HepG2 (cell line): ENCODE data around the gene ROMO1. TPM values are rescaled to one million over a fixed set of nuclear protein-coding genes. Genes with fewer than 3 reads are reported as not detected.

Experiments used
- ASH2L ChIP-seq: fragments of 300-600, 200-600 bp; sonication (generic); IDR thresholded peaks from 2 replicates; pipeline ENCODE4 v1.7.0; 2017; ENCODE audit warnings: low read depth, mild to moderate bottlenecking, moderate library complexity, mixed read lengths, low read length; ENCODE audit not compliant: insufficient read length
- HNRNPLL ChIP-seq: fragments of 200-400 bp; formaldehyde crosslinking; IDR thresholded peaks from 2 replicates; pipeline ENCODE4 v1.6.1; 2017; ENCODE audit warnings: mild to moderate bottlenecking, low read depth, low read length; ENCODE audit not compliant: poor library complexity, severe bottlenecking
- JUND ChIP-seq: sonication (generic); formaldehyde crosslinking; IDR thresholded peaks from 2 replicates; pipeline ENCODE4 v1.8.0; 2022; ENCODE audit warnings: mild to moderate bottlenecking, missing genetic modification reagents
- MAZ ChIP-seq, 2 experiments: sonication (generic) in 1 of 2; formaldehyde crosslinking in 1 of 2; IDR thresholded peaks; 2 replicates each; pipeline versions ENCODE4 v1.5.0 to v1.6.1; 2012 to 2020; ENCODE audit warnings: low read depth in 2 of 2, mild to moderate bottlenecking in 2 of 2, borderline replicate concordance in 1 of 2, improper control_type of control experiment in 1 of 2, low read length in 1 of 2, missing genetic modification reagents in 1 of 2, moderate library complexity in 1 of 2
- NFKB2 ChIP-seq: sonication (generic); formaldehyde crosslinking; IDR thresholded peaks from 2 replicates; pipeline ENCODE4 v1.4.0; 2020; ENCODE audit warnings: missing genetic modification reagents, borderline replicate concordance
- PAF1 ChIP-seq: IDR thresholded peaks from 2 replicates; pipeline ENCODE4 v1.6.1; 2016; ENCODE audit warnings: missing genetic modification reagents, missing compliant biosample characterization
- PPARG ChIP-seq: conservative IDR thresholded peaks from 2 replicates; pipeline ENCODE4 v1.6.1; 2016; ENCODE audit warnings: missing biosample characterization, missing genetic modification reagents
- PTBP1 ChIP-seq: fragments of 200-400 bp; formaldehyde crosslinking; IDR thresholded peaks from 2 replicates; pipeline ENCODE4 v1.6.1; 2018; ENCODE audit warnings: low read length, low read depth; ENCODE audit not compliant: poor library complexity, severe bottlenecking
- ZHX2 ChIP-seq, 2 experiments: sonication (generic) in 1 of 2; formaldehyde crosslinking in 1 of 2; IDR thresholded peaks; 2 replicates each; pipeline versions ENCODE4 v1.6.1 to v1.9.0; 2014 to 2022; ENCODE audit warnings: antibody characterized with exemption in 1 of 2, borderline replicate concordance in 1 of 2, inconsistent platforms in 1 of 2, low read depth in 1 of 2, missing genetic modification reagents in 1 of 2
- ZNF460 ChIP-seq: sonication (generic); formaldehyde crosslinking; IDR thresholded peaks from 2 replicates; pipeline ENCODE4 v1.5.1; 2020; ENCODE audit warnings: missing genetic modification reagents, mild to moderate bottlenecking, borderline replicate concordance
- polyA plus RNA-seq, 8 experiments: library from polyadenylated mRNA; depleted of rRNA in 3 of 8; stranded (reverse) in 7 of 8; unstranded in 1 of 8; fragments of >200 nt; fragmentation: Illumina TruSeq in 4 of 8; extraction: Trizol in 4 of 8; gene quantifications; 2 replicates each; pipeline versions ENCODE4 v1.2.1 to v1.2.3, GENCODE V29; 2011 to 2016; ENCODE audit warnings: low read depth in 4 of 8, missing spikeins in 1 of 8, mixed read lengths in 1 of 8; ENCODE audit not compliant: insufficient read depth in 1 of 8
- total RNA-seq, 5 experiments: library from RNA; depleted of rRNA; stranded (reverse); fragments of >200 nt; fragmentation: Illumina TruSeq; extraction: Trizol; gene quantifications; 2 replicates each; pipeline ENCODE4 v1.2.3, GENCODE V29; 2016; ENCODE audit warnings: low read depth in 1 of 5
- TF ChIP-seq, protein P1 (sequence below): sonication (generic); formaldehyde crosslinking; IDR thresholded peaks from 2 replicates; pipeline ENCODE4 v1.4.0; 2020; ENCODE audit warnings: mild to moderate bottlenecking, missing genetic modification reagents, borderline replicate concordance
- TF ChIP-seq, protein P2 (sequence below): sonication (generic); formaldehyde crosslinking; conservative IDR thresholded peaks from 2 replicates; pipeline ENCODE4 v1.4.0; 2020; ENCODE audit warnings: missing genetic modification reagents

ROMO1 gene
- total and polyA plus RNA-seq, 2 of the 13 experiments (the other 11 are each of a cell fraction or from before 2014, with no cell fraction given) = 636 to 755 TPM

GRCh38 chr20:35741892-35742740 lies 42.9 kb downstream of the ROMO1 start, which contains the start of gene RBM39 (continued):
- TF ChIP-seq, protein P1, sequence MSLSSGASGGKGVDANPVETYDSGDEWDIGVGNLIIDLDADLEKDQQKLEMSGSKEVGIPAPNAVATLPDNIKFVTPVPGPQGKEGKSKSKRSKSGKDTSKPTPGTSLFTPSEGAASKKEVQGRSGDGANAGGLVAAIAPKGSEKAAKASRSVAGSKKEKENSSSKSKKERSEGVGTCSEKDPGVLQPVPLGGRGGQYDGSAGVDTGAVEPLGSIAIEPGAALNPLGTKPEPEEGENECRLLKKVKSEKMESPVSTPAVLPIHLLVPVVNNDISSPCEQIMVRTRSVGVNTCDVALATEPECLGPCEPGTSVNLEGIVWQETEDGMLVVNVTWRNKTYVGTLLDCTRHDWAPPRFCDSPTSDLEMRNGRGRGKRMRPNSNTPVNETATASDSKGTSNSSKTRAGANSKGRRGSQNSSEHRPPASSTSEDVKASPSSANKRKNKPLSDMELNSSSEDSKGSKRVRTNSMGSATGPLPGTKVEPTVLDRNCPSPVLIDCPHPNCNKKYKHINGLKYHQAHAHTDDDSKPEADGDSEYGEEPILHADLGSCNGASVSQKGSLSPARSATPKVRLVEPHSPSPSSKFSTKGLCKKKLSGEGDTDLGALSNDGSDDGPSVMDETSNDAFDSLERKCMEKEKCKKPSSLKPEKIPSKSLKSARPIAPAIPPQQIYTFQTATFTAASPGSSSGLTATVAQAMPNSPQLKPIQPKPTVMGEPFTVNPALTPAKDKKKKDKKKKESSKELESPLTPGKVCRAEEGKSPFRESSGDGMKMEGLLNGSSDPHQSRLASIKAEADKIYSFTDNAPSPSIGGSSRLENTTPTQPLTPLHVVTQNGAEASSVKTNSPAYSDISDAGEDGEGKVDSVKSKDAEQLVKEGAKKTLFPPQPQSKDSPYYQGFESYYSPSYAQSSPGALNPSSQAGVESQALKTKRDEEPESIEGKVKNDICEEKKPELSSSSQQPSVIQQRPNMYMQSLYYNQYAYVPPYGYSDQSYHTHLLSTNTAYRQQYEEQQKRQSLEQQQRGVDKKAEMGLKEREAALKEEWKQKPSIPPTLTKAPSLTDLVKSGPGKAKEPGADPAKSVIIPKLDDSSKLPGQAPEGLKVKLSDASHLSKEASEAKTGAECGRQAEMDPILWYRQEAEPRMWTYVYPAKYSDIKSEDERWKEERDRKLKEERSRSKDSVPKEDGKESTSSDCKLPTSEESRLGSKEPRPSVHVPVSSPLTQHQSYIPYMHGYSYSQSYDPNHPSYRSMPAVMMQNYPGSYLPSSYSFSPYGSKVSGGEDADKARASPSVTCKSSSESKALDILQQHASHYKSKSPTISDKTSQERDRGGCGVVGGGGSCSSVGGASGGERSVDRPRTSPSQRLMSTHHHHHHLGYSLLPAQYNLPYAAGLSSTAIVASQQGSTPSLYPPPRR = peak; percentile 62
- TF ChIP-seq JUND (CRISPR knock-in tag) (peak; percentile 73), NFKB2 (CRISPR knock-in tag) (peak; percentile 99), PTBP1 (peak; percentile 85), HNRNPLL (peak; percentile 84), ASH2L (peak; percentile 91), MAZ (IDR thresholded peaks at IDR 0.05; ENCODE audit: borderline replicate concordance, low read depth, low read length) (peak; percentile 100), MAZ (CRISPR knock-in tag; IDR thresholded peaks at IDR 0.05; ENCODE audit: low read depth) (peak; percentile 99), ZHX2 (IDR thresholded peaks at IDR 0.05; ENCODE audit: low read depth) (peak; percentile 93), ZHX2 (CRISPR knock-in tag; IDR thresholded peaks at IDR 0.05; ENCODE audit: borderline replicate concordance) (peak; percentile 99), PAF1 (CRISPR knock-in tag) (no peak), ZNF460 (CRISPR knock-in tag) (peak; percentile 38; the same call in 1 of the 2 replicates), PPARG (CRISPR knock-in tag) (peak; percentile 72)
- TF ChIP-seq, protein P2, sequence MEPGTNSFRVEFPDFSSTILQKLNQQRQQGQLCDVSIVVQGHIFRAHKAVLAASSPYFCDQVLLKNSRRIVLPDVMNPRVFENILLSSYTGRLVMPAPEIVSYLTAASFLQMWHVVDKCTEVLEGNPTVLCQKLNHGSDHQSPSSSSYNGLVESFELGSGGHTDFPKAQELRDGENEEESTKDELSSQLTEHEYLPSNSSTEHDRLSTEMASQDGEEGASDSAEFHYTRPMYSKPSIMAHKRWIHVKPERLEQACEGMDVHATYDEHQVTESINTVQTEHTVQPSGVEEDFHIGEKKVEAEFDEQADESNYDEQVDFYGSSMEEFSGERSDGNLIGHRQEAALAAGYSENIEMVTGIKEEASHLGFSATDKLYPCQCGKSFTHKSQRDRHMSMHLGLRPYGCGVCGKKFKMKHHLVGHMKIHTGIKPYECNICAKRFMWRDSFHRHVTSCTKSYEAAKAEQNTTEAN (CRISPR knock-in tag) = peak; percentile 96
